ENCODE data around the gene CARD18. TPM values are rescaled to one million over a fixed set of nuclear protein-coding genes. Genes with fewer than 3 reads are reported as not detected.

CARD18 gene
- total RNA-seq, 4 donors from 2014 or later: 11.6 to 26.0 (median 16.5) TPM; not detected in 1

DNA sequence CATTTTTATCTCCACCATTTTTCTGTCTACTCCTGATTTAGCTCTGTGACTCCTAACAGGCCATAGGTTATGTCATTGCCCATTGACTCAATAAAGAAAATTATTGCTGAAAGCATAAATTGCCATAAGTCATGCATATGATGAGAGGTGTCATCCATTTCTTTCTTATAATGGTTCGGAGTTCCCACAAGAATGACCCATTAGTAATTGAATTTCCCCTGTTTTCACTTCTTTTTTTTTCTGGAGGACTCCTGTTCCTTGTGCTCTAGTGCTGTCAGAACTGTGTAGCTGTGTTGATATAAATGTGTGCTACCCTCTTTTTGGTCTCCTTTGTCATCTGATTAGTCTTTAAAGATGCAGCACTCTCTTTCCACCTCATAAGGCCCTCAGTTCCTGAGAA is 22.9 kb upstream of the CARD18 start:
- no peak for DNase-seq (ENCODE audit: low spot score in 2 of 2)
- no peaks in the 10 kb centered on the region for H3K4me1 ChIP-seq
- H3K36me3 ChIP-seq: no peaks in the 10 kb centered on the region
- no peaks in the 10 kb centered on the region for H3K27me3 ChIP-seq
- no peak overlapping the region for H3K27ac ChIP-seq
- no peak for TF ChIP-seq POLR2A (IDR thresholded peaks at IDR 0.05)
- TF ChIP-seq EP300 (IDR thresholded peaks at IDR 0.05): no peak
- TF ChIP-seq POLR2AphosphoS5 (IDR thresholded peaks at IDR 0.05): no peak
- TF ChIP-seq, protein P1, sequence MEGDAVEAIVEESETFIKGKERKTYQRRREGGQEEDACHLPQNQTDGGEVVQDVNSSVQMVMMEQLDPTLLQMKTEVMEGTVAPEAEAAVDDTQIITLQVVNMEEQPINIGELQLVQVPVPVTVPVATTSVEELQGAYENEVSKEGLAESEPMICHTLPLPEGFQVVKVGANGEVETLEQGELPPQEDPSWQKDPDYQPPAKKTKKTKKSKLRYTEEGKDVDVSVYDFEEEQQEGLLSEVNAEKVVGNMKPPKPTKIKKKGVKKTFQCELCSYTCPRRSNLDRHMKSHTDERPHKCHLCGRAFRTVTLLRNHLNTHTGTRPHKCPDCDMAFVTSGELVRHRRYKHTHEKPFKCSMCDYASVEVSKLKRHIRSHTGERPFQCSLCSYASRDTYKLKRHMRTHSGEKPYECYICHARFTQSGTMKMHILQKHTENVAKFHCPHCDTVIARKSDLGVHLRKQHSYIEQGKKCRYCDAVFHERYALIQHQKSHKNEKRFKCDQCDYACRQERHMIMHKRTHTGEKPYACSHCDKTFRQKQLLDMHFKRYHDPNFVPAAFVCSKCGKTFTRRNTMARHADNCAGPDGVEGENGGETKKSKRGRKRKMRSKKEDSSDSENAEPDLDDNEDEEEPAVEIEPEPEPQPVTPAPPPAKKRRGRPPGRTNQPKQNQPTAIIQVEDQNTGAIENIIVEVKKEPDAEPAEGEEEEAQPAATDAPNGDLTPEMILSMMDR (IDR thresholded peaks at IDR 0.05): no peak
- 0% methylated on average over 1 of the region's 1 CpG for WGBS
- H3K9me3 ChIP-seq: no peaks in the 10 kb centered on the region
- H3K4me3 ChIP-seq: no peak overlapping the region

DNA sequence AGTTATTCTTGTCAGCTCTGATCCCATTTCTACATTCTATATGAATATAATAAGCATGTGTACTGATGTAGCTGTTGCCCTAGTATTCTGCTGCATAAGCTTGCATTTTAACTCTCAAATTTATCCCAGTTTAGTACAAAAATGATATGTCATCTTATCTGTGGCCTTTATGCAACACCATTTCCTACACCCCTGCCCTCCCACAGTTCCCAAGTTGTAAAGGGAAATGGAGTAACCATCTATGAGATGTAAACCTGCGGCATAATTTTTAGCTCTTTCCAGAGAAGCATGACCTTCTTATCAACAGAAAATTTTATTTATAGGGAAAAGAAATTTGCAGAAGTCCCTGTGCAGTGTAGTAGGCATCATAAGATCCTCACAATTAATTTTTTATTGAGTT is 18.9 kb upstream of the CARD18 start:
- DNase-seq (ENCODE audit: low spot score in 2 of 2): no peak
- 89% methylated on average over 1 of the region's 1 CpG for WGBS
- no peak overlapping the region for H3K27ac ChIP-seq
- no peaks in the 10 kb centered on the region for H3K27me3 ChIP-seq
- H3K4me3 ChIP-seq: no peak overlapping the region
- H3K9me3 ChIP-seq: no peaks in the 10 kb centered on the region
- H3K4me1 ChIP-seq: no peaks in the 10 kb centered on the region
- TF ChIP-seq POLR2A (IDR thresholded peaks at IDR 0.05) (no peak), POLR2AphosphoS5 (IDR thresholded peaks at IDR 0.05) (no peak), EP300 (IDR thresholded peaks at IDR 0.05) (no peak)
- TF ChIP-seq, protein P1 (IDR thresholded peaks at IDR 0.05): no peak
- no peaks in the 10 kb centered on the region for H3K36me3 ChIP-seq

DNA sequence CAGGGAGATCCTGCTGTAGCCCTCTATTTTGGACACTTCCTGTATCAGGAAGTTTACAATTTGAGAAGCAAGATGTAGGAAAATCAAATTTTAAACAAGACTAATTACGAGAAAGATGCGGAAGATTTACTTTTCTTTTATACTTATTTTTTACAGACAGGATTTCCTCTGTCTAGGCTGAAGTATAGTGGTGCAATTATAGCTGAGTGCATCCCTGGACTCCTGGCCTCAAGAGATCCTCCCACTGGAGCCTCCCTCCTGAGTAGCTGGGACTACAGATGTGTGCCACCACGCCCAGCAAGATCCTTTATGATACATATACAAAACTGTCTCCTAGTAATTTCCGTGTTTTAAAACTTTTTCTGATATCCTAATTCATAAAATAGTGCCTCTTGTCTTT is 17.2 kb upstream of the CARD18 start:
- Histone ChIP-seq H3K4me3 (no peak overlapping the region), H3K36me3 (no peaks in the 10 kb centered on the region), H3K4me1 (no peaks in the 10 kb centered on the region), H3K27ac (no peak overlapping the region), H3K27me3 (no peaks in the 10 kb centered on the region), H3K9me3 (no peaks in the 10 kb centered on the region)
- whole genome bisulfite sequencing: 90% methylated on average over 4 of the region's 4 CpGs
- no peak for DNase-seq (ENCODE audit: low spot score in 2 of 2)
- no peak for TF ChIP-seq POLR2AphosphoS5 (IDR thresholded peaks at IDR 0.05)

DNA sequence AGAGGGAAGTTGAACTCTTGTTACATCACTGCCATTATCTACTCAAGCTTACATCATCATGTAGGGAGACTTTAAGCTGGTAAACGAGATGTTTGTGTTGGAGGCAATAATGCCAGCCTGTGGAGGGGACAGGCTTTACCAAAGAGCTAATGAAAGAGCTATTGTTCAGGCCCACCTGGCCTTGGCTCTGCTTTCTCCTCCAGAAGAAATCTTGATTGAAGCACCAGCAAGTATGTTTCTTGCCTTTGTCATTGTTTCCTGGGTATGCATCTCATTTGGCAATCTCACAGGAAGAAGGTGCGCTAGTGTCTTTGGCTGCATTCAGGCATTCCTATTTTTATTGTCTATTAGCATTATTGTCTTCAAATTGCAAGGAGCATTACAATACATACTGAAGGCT is 16.7 kb upstream of the CARD18 start:
- Histone ChIP-seq H3K36me3 (no peaks in the 10 kb centered on the region), H3K4me1 (no peaks in the 10 kb centered on the region), H3K4me3 (no peak overlapping the region), H3K27me3 (no peaks in the 10 kb centered on the region), H3K27ac (no peak overlapping the region), H3K9me3 (no peaks in the 10 kb centered on the region)
- DNase-seq (ENCODE audit: low spot score in 2 of 2): no peak
- no peak for TF ChIP-seq POLR2A (IDR thresholded peaks at IDR 0.05)
- TF ChIP-seq, protein P1 (IDR thresholded peaks at IDR 0.05): no peak
- TF ChIP-seq EP300 (IDR thresholded peaks at IDR 0.05): no peak
- TF ChIP-seq POLR2AphosphoS5 (IDR thresholded peaks at IDR 0.05): no peak
- 60% methylated on average over 2 of the region's 2 CpGs for WGBS

DNA sequence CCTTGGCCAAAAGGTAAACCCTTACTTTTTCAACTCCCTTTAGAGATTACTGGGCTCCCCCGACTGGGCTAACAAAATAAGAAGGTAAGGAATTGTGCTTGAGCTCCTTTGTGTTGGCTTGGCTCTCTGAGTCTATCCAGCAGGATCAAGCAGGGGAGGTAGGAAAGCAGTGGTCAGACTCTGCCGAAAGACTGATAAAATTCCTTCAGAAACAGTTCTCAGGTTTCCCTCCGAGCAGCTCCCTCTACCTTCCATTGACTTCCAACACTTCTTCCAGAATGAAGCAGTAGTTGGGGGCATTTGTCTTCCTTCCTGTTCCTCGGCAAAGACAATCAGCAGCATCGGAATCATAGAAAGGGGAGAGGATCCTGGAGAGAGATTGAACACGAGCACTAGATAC is 16.1 kb upstream of the CARD18 start:
- Histone ChIP-seq H3K4me1 (no peaks in the 10 kb centered on the region), H3K4me3 (no peak overlapping the region), H3K36me3 (no peaks in the 10 kb centered on the region), H3K9me3 (no peaks in the 10 kb centered on the region), H3K27ac (no peak overlapping the region), H3K27me3 (no peaks in the 10 kb centered on the region)
- 90% methylated on average over 6 of the region's 6 CpGs for WGBS
- DNase-seq (ENCODE audit: low spot score in 2 of 2): no peak
- TF ChIP-seq, protein P1 (IDR thresholded peaks at IDR 0.05): no peak
- TF ChIP-seq POLR2AphosphoS5 (IDR thresholded peaks at IDR 0.05) (no peak), POLR2A (IDR thresholded peaks at IDR 0.05) (no peak), EP300 (IDR thresholded peaks at IDR 0.05) (no peak)

DNA sequence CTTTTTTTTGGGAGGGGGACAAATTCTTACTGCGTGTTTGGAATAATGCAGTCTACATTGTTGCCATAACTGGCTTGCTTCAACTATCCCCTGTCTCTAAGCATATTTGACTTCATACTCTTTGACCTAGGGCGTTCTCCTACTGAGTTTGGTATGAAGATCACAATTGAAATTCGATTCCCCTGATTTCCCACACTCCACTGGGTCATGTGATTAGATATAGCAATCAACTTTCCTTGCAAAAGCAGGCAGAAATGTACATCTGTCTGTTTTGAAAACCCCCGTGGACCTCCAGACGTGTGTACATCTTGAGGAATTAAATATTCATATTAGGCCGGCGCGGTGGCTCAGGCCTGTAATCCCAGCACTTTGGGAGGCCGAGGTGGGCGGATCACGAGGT is 13.8 kb upstream of the CARD18 start:
- TF ChIP-seq EP300 (IDR thresholded peaks at IDR 0.05) (no peak), POLR2A (IDR thresholded peaks at IDR 0.05) (no peak), POLR2AphosphoS5 (IDR thresholded peaks at IDR 0.05) (no peak)
- TF ChIP-seq, protein P1 (IDR thresholded peaks at IDR 0.05): no peak
- Histone ChIP-seq H3K27ac (no peak overlapping the region), H3K27me3 (no peaks in the 10 kb centered on the region), H3K4me3 (no peak overlapping the region), H3K9me3 (no peaks in the 10 kb centered on the region), H3K4me1 (no peaks in the 10 kb centered on the region), H3K36me3 (no peaks in the 10 kb centered on the region)
- WGBS: 93% methylated on average over 11 of the region's 11 CpGs
- DNase-seq (ENCODE audit: low spot score in 2 of 2): no peak

Measured in suprapubic skin (tissue), 4 donors.